Measurements from ENCODE around the gene TECPR2.

The TECPR2 gene

DNA sequence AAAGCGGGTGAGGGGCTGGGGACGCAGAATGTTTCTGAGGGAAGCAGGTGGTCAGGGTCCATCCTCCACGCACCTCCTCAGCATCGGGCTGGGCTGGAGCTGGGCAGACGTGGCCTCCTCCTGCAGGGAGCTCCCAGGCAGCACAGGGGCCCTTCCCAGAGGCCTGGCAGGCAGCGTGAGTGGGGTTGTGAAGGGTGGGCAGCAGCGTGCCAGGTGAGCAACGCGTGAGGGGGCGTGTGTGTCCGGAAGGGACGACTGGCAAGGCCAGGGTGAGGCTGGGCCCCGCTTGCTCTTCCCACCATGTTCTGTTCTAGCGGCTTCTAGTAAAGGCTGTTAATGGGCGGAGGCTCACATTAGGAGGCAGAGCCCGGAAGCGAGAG lies 129.8 kb downstream of the TECPR2 start:
- DNase-seq (ENCODE audit: low read depth in 2 of 3, low spot score in 1 of 3): no peak

DNA sequence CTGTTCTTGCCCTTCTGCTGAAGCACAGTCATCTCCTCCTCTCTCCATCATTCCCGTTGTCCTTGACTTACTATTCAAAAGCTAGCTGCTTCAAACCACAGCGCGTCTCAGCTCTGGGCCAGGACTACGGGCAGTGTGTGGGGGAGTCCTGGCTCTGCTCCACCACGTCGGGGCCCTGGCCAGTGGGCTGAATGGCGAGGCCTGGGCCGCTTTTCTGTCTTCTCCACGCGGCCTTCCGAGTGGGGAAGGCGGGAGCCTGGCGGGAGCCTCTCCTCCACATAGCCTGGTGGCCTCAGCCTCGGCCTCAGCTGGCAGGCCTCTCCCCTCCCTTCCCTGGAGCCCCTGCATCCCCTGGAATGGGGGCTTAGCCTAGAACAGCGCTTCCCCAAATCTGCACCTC lies 130.4 kb downstream of the TECPR2 start:
- no peak for DNase-seq (ENCODE audit: low read depth in 2 of 3, low spot score in 1 of 3)

DNA sequence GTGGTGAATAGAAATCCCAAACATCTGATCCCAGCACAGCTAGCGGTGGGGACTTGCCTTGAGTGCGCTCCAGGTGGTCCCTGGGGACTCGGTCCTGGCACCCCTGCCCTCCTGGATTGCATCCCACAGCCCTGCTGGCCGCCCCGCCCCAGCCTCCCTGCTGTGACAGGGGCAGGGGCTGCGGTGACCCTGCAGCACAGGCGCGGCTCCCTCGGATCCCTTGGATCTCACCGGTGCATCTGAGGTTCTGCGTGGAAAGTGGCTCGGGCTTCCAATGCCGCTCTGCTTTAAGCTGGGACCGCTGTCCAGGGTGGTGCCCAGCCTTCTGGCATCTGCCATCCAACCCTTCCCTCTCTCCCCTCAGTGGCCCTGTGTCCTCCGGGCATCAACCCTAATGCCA lies 130.8 kb downstream of the TECPR2 start:
- no peak for DNase-seq (ENCODE audit: low read depth in 2 of 3, low spot score in 1 of 3)

DNA sequence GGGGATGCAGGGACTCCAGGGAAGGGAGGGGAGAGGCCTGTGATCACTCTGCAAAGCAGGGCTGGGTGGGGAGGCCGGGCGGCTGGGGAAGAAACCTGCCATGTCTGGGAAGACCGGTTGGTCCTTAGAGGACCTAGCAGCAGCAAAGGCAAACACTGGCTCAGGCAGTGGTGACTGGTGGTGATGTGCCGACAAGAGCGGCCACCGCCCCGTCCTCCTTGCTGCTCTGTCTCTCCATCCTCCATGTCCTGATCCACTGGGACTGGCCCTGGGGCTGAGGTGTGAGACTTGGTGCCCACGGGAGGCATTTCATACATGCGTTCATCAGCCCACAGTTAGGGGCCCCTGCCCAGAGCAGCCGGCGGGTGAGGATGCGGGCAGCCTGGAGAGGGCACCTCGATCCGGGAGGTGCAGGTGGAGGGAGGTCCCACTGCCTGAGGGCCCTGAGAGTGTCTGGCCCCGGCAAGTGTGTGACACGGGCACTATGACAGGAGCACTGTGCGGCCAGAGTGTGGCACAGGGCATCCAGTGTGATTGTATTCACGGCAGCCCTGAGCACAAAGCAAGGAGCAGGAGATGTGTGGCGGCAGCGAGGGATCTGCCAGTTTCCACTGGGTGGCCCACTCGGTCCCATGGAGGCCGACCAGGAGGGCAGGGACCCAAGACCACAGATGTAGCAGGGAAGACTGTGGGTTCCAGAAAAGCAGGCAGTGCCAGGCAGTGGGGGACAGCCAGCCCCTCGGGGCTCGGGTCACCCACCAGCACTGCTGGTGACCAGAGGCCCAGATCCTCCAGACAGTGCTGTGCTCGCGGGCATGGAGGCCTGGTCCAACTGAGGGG lies 133.0 kb downstream of the TECPR2 start:
- no peak for DNase-seq (ENCODE audit: low read depth in 2 of 3, low spot score in 1 of 3)

DNA sequence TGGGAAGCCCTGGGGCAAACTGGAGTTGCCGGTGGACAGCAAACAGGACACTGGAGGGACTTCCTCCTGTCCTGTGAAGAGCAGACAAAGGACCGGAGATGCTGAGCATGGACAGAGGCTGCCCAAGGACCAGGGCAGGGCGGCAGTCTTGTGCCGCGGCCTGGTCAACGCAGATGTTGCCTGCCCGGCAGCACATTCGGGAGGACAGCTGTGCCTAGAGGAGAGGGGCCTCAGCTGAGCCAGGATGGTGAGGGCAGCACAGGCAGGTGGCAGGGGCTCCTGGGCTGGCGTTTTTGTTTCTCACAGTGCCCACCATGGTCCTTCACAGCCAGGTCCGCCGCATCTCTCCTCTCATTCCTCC lies 133.6 kb downstream of the TECPR2 start:
- DNase-seq (ENCODE audit: low read depth in 2 of 3, low spot score in 1 of 3): no peak

DNA sequence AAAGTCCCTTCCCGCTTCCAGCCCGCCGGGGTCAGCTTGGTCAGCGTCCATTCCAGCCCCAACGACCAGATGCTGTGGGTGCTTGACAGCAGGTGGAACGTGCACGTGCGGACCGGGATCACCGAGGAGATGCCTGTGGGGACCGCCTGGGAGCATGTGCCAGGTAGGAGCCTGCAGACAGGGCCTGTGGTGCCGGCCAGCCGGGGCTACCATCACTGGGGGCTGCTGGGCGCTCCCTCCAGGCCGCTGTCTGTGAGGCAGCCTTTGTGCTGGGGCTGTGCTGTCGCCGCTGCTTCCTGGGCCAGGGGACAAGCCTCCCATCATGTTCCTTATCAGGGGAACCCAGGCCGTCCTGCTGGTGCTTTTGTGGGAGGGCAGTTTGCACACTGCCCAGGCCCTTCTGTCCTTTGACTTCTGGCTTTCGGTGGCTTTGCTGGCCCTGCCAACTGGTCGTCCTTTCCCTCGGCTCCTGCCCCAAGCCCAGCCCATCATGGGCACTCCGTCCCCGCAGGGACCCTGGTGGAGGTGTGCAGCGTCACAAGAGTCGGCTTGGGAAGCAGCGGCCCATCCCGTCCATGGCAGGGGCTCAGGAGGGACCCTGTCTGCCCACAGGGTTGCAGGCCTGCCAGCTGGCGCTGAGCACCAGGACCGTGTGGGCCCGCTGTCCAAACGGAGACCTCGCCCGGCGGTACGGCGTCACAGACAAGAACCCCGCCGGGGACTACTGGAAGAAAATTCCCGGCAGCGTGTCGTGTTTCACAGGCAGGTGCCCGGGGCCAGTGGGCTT lies 134.4 kb downstream of the TECPR2 start:
- DNase-seq (ENCODE audit: low read depth in 2 of 3, low spot score in 1 of 3): no peak

DNA sequence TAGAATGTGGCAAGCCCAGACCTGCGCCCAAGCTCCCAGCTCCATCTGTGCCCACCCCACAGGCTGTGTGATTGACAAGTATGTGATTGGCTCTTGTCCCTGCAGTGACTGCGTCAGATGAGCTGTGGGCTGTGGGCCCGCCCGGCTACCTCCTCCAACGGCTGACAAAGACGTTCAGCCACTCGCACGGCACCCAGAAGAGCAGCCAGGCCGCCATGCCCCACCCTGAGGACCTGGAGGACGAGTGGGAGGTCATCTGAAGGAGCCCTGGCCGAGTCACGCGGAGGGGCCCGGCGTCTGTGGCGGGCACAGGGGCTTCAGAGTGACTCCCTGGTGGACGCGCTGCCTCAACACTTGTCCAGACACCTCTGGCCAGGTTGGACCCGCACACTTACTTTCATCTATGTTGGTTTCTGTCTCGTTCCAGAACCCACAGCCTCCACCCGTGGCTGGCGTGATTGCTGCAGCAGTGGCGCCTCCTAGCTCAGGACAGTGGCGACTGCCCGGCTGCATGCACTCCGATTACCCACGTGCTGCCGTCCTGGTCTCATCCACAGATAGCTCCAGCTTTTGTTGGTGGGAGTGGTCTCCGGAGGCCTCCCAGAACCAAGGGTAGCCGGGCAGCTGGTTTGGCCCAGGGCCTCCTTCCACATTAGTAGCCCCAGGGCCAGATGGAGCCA lies 135.4 kb downstream of the TECPR2 start:
- DNase-seq (ENCODE audit: low read depth in 2 of 3, low spot score in 1 of 3): no peak

DNA sequence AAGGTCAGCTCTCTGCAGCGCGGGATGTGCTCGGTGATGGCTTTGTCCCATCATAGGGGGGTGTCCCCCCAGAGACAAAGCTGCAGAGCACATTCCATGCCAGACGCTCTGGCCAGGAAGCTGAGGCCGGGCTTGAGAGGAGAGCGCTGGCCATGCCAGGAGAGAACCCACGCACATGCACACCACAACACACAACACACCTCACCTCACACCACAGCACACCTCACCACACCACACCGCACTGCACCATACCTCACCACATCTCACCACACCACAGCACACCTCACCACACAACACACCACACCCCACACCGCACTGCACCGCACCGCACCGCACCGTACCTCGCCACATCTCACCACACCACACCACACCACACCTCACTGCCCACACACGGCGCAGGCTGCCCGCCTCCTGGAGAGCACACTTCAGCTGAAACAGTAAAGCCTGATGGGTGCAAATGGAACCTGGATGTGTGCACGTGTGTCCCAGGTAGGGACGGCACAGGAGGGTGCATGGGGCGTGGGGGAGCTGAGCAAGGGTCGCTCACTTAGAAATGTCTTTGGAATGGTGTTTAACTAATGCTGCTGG lies 136.0 kb downstream of the TECPR2 start:
- DNase-seq (ENCODE audit: low read depth in 2 of 3, low spot score in 1 of 3): no peak

DNA sequence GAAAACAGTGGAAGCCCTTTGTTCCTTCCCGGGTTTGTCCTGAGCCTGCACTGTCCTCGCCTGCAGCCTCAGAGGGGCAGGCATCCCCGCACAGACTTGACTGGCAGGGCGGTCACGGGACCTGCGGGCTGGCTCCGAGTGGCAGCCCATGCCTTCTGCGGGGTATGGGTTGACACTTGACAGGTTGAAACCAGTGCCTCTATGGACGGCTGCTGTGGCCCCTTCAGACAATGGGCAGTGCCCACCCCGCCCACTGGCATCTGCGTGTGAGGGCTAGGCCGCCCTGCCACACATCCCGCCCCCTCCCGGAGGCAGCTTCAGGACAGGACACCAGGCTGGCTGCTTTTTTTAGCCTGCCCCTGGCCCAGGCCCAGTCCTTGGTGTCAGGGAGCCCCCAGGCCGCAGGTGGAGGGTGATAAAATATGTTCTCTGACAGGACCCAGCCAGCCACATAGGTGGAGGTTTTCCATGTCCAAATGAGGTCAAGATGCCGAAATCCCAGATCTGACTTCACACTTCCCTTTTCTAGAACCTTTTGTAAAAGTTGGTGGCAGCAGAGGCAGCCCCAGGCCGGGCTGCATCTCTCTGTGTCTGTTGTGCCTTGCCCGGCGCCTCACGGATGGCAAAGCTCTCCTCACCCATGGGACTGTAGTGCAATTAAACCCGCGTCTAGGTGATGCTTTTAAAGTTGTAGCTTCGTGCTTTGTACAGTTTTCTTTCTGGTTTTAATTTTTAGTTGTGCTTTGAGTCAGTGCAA lies 136.8 kb downstream of the TECPR2 start:
- no peak for DNase-seq (ENCODE audit: low read depth in 2 of 3, low spot score in 1 of 3)

DNA sequence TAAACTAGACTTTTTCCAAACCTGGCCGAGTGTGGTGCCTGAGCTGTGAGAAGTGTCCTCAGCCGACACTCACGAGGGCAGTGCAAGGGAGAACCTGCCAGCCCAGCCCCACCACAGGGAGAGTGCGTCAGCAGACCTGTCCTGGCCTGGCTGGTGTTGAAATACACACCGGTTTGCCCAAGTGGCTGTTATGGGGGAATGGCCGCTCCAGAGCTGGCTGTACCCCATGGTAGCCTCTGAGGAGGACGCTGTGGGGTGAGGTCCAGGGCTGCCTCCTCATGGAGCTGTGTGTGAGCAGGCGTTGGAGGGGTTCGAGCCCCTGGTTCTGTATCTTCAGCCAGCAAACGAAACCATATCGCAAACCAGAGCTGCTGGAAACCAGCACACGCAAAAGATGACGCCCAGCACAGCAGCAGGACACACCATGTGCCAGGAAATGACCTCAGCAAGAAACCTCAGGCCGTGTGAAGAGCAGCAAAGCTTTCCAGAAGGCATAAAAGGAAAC lies 137.5 kb downstream of the TECPR2 start:
- DNase-seq (ENCODE audit: low read depth in 2 of 3, low spot score in 1 of 3): no peak

DNA sequence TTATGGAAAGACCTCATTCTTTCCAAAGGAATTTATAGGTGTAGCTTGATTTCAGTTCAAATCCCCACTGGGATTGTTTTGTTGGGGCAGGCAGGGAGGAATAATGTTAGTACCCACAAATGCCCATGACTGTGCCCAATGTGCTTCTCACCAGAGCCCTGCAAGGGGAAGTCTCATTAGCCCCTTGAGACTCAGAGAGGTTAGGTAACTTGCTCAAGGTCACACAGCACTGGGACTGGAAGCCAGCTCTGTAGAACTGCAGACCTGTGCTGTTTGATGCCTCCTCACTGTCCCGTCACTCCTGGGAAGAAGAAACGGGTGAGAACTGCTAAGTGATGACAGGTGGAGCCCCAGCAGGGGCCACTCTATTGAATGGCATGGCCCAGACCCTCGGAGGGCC lies 138.0 kb downstream of the TECPR2 start:
- no peak for DNase-seq (ENCODE audit: low read depth in 2 of 3, low spot score in 1 of 3)

DNA sequence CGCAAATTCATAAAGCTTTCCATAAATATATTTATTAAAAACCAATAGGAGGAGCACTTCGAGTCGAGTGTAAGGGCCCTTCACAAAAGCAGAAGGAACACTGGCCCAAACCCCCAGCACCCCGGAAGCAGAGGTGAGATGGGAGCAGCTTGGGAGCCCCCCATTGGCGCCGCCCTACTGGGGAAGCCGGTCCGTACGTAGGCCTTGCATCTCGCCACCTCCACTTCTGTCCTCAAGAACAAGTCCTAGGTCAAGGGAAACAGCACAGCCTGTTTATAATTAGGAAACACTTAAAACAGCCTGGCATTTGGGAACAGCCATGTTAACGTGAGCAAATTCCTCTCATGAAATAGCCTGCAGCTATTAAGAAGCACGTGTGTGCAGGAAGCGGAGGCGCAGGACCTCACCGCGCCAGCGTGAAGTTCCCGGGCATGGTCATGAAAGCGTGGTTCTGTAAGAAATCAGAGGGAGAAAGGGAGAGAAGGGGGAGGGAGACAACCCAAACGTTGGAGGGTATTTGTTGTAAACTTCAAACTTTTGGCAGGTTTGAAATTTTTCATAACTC lies 139.1 kb downstream of the TECPR2 start:
- DNase-seq (ENCODE audit: low read depth in 2 of 3, low spot score in 1 of 3): no peak

DNA sequence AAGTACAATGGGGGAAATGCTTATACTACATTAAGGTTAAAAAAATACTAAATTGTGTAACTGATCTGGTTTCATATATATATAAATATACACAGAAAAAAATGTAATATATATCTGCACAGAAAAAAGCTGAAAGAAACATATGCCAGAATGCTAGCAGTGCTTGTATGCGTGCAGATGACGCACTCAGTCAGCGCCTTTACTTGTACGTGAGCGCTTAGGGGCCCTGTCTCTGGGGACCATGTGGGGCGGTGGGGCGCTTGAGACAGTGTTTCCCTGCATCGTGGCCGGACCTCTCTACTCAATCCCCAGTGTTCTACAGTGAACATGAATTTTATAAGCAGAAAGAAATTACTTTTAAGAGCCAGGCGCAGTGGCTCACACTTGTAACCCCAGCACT lies 139.8 kb downstream of the TECPR2 start:
- no peak for DNase-seq (ENCODE audit: low read depth in 2 of 3, low spot score in 1 of 3)

DNA sequence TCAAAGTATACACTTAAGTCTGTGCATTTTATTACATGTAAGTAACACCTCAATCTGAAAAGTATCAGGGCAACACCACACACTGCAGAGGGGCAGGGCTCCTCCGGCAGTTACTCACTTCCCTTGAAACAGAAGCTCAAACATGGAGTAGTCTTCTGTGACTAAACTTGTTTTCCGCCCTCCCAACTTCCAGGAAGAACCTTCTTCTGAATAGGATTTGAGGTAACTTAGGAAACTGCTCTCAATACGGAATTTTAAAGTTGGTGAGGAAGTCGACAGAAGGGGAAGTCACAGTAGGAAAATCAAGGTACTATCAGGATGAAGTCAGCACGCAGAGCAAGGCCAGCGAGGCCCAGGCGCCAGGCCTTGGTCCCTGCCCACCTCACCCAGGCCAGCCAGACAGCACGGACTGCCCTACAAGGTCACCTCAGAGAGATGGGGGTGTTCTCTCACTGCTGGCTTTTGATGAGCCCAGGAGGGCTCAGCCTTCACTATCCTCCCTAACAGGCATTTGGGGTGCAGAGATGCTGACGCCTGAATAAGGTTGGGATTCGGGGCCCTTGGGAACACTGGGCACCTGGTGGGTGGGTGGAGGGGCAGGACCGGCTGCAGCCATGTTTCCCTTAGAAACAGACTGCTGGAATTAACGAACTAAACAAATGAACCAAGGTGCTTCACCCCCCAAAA lies 141.0 kb downstream of the TECPR2 start:
- no peak for DNase-seq (ENCODE audit: low read depth in 2 of 3, low spot score in 1 of 3)

DNA sequence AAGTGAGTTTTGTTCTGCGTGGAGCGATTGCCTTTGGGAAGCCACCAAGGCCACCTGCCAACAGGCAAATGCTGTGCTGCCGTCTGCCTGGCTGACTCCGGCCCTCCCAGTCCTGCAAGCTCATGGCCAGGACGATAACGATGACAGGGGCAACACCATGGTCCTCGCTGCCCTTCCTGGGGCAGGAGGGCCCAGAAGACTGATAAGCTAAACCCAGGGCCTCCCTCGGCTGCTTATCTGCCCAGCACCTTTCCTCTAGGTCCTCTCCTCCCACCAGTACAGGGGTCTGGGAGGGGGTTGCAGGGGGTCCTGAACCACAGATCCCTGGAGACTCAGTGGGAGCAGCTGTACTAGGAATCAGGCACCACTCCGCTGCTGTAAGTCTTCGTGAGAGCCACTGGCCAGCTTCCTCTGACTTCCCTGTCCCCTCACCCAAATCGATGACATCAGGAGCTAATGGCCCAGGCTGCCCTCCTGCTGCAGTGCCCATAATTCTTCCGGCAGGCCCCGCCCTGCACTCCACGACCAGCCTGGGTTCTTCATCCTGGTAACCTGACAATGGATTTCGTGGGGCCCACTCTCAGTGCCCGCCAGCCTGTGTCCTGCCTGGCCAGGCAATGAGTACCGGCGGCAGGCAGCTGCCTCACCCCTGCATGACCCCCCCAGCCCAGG lies 141.7 kb downstream of the TECPR2 start:
- no peak for DNase-seq (ENCODE audit: low read depth in 2 of 3, low spot score in 1 of 3)

DNA sequence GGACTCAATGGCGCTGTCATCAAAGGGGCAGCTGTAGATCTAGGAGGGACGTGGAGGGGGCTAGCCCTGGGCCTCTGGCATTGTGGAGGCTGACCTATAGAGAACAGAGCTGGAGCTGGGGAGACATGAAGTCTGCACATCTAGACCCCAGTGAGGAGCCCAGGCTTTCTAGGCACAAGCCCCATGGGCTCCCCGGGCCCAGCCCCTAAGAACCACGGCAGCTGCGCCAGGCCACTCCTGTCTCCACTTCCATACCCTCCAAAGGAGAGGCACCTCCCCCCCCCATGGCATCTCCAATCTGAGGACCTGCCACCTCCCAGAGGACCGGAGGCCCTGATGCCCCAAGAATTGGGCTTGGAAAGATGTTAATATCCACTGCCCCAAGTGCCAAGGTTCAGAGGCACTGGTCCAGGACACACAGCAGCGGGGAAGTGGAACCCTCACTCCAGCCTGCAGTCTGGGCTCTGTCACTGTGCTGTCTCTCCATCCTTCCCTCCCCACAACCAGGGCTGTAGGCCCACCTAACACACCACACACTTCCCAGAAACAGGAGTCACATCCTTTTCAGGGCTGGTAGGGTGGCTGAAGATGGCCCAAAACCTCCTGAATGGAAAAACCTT lies 142.4 kb downstream of the TECPR2 start:
- no peak for DNase-seq (ENCODE audit: low read depth in 2 of 3, low spot score in 1 of 3)

DNA sequence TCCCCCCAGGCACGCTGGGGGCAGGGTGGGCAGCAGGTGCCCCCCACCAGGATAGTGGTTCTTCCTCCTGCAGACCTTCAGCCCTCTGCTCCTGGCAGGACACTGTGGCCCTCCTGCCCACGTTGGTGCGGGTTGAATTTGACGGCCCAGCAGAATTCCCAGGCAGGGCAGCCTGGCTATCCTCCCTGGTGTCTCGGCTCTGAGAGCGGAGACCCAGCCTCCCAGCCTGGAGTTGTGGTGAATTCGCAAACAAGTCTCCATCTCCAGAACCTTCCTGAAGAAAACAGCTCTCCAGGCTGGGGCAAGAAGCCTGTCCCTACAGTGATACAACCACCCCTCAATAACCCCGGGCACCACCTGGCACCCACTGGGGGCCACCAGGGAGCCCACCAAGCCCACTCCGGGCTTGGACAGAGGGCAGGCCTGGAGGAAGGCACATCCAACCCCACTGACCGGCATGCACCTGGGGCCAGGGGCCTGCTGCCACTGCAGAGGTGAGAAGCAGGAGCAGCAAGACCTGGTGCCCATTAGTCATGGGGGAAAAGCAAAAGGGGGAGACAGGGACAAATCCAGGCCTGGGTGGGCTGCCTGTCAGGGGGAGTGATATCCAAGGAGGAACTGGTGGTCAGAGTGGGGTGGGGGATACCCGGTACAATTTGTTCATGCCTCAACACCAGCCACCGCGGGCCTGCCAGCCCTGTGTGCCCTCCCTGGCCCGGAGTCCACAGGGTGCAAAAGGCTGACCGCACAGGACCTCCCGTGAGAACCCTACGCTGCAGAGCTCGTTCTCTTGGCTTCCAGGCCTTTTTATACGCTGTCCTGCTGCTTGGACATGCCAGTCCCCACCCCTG lies 143.3 kb downstream of the TECPR2 start:
- no peak for DNase-seq (ENCODE audit: low read depth in 2 of 3, low spot score in 1 of 3)

DNA sequence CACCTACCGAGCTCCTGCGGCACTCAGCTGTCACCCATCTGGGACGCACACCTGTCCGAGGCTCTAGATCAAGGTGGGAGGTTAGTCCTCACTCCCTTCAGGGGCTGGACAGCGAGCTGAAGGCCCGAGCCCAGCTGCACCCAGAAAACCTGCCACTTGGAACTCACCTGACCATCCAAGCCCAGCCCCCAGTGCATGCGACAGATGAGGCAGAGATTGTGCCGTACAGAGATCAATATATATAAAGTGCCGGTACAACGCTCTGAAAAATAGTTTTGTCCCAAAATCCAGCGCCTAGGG lies 143.8 kb downstream of the TECPR2 start:
- DNase-seq (ENCODE audit: low read depth in 2 of 3, low spot score in 1 of 3): no peak

Measured in stimulated activated CD4-positive, alpha-beta T cell treated with anti-CD3 and anti-CD28 coated beads, Interleukin-12 subunit alpha, Interleukin-12 subunit beta, amount 100 ng/mL, for 48 hours (primary cell).